Neural cell (in vitro differentiated cells): Measurements from ENCODE around the gene SH3BP5L. TPM values are rescaled to one million over a fixed set of nuclear protein-coding genes. Genes with fewer than 3 reads are reported as not detected.

ENCODE experiments used
- H2AFZ ChIP-seq: fragments of 200-600, 300-800 bp; sonication (generic), shearing (Covaris generic); 2 replicates; pipeline ENCODE4 v1.6.0; 2014; ENCODE audit warnings: low read depth, mild to moderate bottlenecking, antibody characterized with exemption, low read length, moderate library complexity
- H3F3A ChIP-seq: fragments of 200-600 bp; shearing (Covaris generic); 2 replicates; pipeline ENCODE4 v1.6.1; 2016; ENCODE audit warnings: mild to moderate bottlenecking, moderate library complexity, mixed read lengths, antibody characterized with exemption, low read length; ENCODE audit not compliant: insufficient read depth, poor library complexity, severe bottlenecking
- H3K27ac ChIP-seq: fragments of 200-600, 300-800 bp; sonication (generic), shearing (Covaris generic); 2 replicates; pipeline ENCODE4 v1.5.1; 2014; ENCODE audit warnings: mild to moderate bottlenecking, low read length, moderate library complexity
- H3K27me3 ChIP-seq: fragments of 300-800, 200-600 bp; sonication (generic), shearing (Covaris generic); 2 replicates; pipeline ENCODE4 v1.6.0; 2014; ENCODE audit warnings: mild to moderate bottlenecking, low read depth, low read length, moderate library complexity; ENCODE audit not compliant: insufficient read depth
- H3K36me3 ChIP-seq: fragments of 300-800, 200-600 bp; sonication (generic), shearing (Covaris generic); 2 replicates; pipeline ENCODE4 v1.5.1; 2014; ENCODE audit warnings: mild to moderate bottlenecking, antibody characterized with exemption, low read length, moderate library complexity; ENCODE audit not compliant: insufficient read depth
- H3K4me2 ChIP-seq: fragments of 300-800, 200-600 bp; sonication (generic), shearing (Covaris generic); 2 replicates; pipeline ENCODE4 v1.6.0; 2014; ENCODE audit warnings: mild to moderate bottlenecking, low read length
- H3K4me3 ChIP-seq: fragments of 300-800, 200-600 bp; sonication (generic), shearing (Covaris generic); 2 replicates; pipeline ENCODE4 v1.5.1; 2014; ENCODE audit warnings: mild to moderate bottlenecking, low read length, moderate library complexity
- H3K79me2 ChIP-seq: fragments of 200-600 bp; shearing (Covaris generic); replicated peaks from 2 replicates; pipeline ENCODE4 v1.6.0; 2014; ENCODE audit warnings: mild to moderate bottlenecking, low read length, moderate library complexity; ENCODE audit not compliant: insufficient read depth
- H3K9ac ChIP-seq: fragments of 300-800, 200-600 bp; sonication (generic), shearing (Covaris generic); 2 replicates; pipeline ENCODE4 v1.6.1; 2016; ENCODE audit warnings: mild to moderate bottlenecking, low read length, mixed read lengths
- H3K9me2 ChIP-seq: fragments of 200-600 bp; shearing (Covaris generic); 2 replicates; pipeline ENCODE4 v1.6.1; 2016; ENCODE audit warnings: mild to moderate bottlenecking, low read length, mixed read lengths; ENCODE audit not compliant: insufficient read depth
- H3K9me3 ChIP-seq: fragments of 200-600, 300-800 bp; sonication (generic), shearing (Covaris generic); 2 replicates; pipeline ENCODE4 v1.6.1; 2016; ENCODE audit warnings: mild to moderate bottlenecking, mixed run types, low read length, moderate library complexity, mixed read lengths
- H4K20me1 ChIP-seq: fragments of 200-600 bp; shearing (Covaris generic); 2 replicates; pipeline ENCODE4 v1.6.1; 2016; ENCODE audit warnings: mild to moderate bottlenecking, mixed run types; ENCODE audit not compliant: insufficient read depth
- EZH2 ChIP-seq: fragments of 200-600, 300-800 bp; shearing (Covaris generic), sonication (generic); IDR thresholded peaks from 2 replicates; pipeline ENCODE4 v1.6.1; 2014; ENCODE audit warnings: antibody characterized with exemption, low read length, borderline replicate concordance, mild to moderate bottlenecking; ENCODE audit not compliant: insufficient read depth, poor library complexity, severe bottlenecking
- MXI1 ChIP-seq: fragments of 450-650 bp; conservative IDR thresholded peaks from 2 replicates; pipeline ENCODE4 v1.6.1; 2014; ENCODE audit warnings: antibody characterized with exemption, mild to moderate bottlenecking; ENCODE audit not compliant: poor library complexity, severe bottlenecking
- POLR2AphosphoS5 ChIP-seq: IDR thresholded peaks from 2 replicates; pipeline ENCODE4 v1.6.1; 2012
- REST ChIP-seq: IDR thresholded peaks from 2 replicates; pipeline ENCODE4 v1.6.1; 2012; ENCODE audit warnings: borderline replicate concordance
- SMC3 ChIP-seq: fragments of 450-650 bp; conservative IDR thresholded peaks from 2 replicates; pipeline ENCODE4 v1.6.1; 2014; ENCODE audit warnings: antibody characterized with exemption, mild to moderate bottlenecking, moderate library complexity; ENCODE audit not compliant: poor library complexity
- TAF1 ChIP-seq: IDR thresholded peaks from 2 replicates; pipeline ENCODE4 v1.6.1; 2012; ENCODE audit warnings: low read depth
- polyA plus RNA-seq: library from polyadenylated mRNA; depleted of rRNA; stranded (reverse); fragments of >200 nt; gene quantifications from 2 replicates; pipeline ENCODE4 v1.2.3, GENCODE V29; 2014
- TF ChIP-seq, protein P1 (sequence below): fragments of 450-650 bp; IDR thresholded peaks from 2 replicates; pipeline ENCODE4 v1.5.1; 2014; ENCODE audit warnings: antibody characterized with exemption, mild to moderate bottlenecking, moderate library complexity; ENCODE audit not compliant: poor library complexity, severe bottlenecking

SH3BP5L gene
- polyA plus RNA-seq, 1 donor from 2014 or later, result 38.6 TPM

- no peaks in the 10 kb centered on the region for H3K36me3 ChIP-seq
- no peaks in the 10 kb centered on the region for H3K79me2 ChIP-seq
- H3K4me3 ChIP-seq, result no peak overlapping the region
- no peak overlapping the region for H2AFZ ChIP-seq
- TF ChIP-seq, protein P1, sequence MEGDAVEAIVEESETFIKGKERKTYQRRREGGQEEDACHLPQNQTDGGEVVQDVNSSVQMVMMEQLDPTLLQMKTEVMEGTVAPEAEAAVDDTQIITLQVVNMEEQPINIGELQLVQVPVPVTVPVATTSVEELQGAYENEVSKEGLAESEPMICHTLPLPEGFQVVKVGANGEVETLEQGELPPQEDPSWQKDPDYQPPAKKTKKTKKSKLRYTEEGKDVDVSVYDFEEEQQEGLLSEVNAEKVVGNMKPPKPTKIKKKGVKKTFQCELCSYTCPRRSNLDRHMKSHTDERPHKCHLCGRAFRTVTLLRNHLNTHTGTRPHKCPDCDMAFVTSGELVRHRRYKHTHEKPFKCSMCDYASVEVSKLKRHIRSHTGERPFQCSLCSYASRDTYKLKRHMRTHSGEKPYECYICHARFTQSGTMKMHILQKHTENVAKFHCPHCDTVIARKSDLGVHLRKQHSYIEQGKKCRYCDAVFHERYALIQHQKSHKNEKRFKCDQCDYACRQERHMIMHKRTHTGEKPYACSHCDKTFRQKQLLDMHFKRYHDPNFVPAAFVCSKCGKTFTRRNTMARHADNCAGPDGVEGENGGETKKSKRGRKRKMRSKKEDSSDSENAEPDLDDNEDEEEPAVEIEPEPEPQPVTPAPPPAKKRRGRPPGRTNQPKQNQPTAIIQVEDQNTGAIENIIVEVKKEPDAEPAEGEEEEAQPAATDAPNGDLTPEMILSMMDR, result no peak
- no peak for TF ChIP-seq SMC3
- no peak for TF ChIP-seq EZH2
- TF ChIP-seq REST, result no peak
- TF ChIP-seq MXI1, result no peak
- no peak for TF ChIP-seq POLR2AphosphoS5
- TF ChIP-seq TAF1, result no peak
- H3F3A ChIP-seq, result no peaks in the 10 kb centered on the region
- H4K20me1 ChIP-seq, result no peaks in the 10 kb centered on the region
- H3K9me2 ChIP-seq, result no peaks in the 10 kb centered on the region
- H3K27me3 ChIP-seq, result no peaks in the 10 kb centered on the region
- no peak overlapping the region for H3K4me2 ChIP-seq
- no peak overlapping the region for H3K9ac ChIP-seq
- H3K27ac ChIP-seq, result no peak overlapping the region
- H3K9me3 ChIP-seq, result peaks cover 4% of the 10 kb centered on the region
Measured at GRCh38 chr1:248802454-248802853, 23.3 kb downstream of the SH3BP5L start.

- Histone ChIP-seq H3K9me3 (peaks cover 4% of the 10 kb centered on the region), H3K27ac (no peak overlapping the region), H2AFZ (no peak overlapping the region), H3F3A (no peaks in the 10 kb centered on the region), H3K36me3 (no peaks in the 10 kb centered on the region), H3K27me3 (no peaks in the 10 kb centered on the region), H3K9me2 (no peaks in the 10 kb centered on the region), H3K79me2 (no peaks in the 10 kb centered on the region), H3K4me2 (no peak overlapping the region), H3K4me3 (no peak overlapping the region), H3K9ac (no peak overlapping the region), H4K20me1 (no peaks in the 10 kb centered on the region)
- TF ChIP-seq, protein P1, result no peak
- TF ChIP-seq POLR2AphosphoS5, result no peak
- TF ChIP-seq MXI1, result no peak
Measured at GRCh38 chr1:248800459-248800858, 25.3 kb downstream of the SH3BP5L start.
